Measurements from ENCODE around the gene CCDC148.

Gene CCDC148

GRCh38 chr2:158131919-158132566 lies 324.5 kb downstream of the CCDC148 start:
- no peak overlapping the region for H3K4me3 ChIP-seq (ENCODE audit: low read length)
- no peaks in the 10 kb centered on the region for H3F3A ChIP-seq (ENCODE audit: control insufficient read depth, insufficient read depth)
- no peak overlapping the region for H3K27ac ChIP-seq (ENCODE audit: low read depth, low read length)
- no peak for TF ChIP-seq EZH2phosphoT487 (IDR thresholded peaks at IDR 0.05; ENCODE audit: borderline replicate concordance, low read length)
- TF ChIP-seq CTCF (IDR thresholded peaks at IDR 0.05; ENCODE audit: low read depth, low read length, poor library complexity, severe bottlenecking) = no peak
- H3K36me3 ChIP-seq (ENCODE audit: control insufficient read depth, low read length) = no peaks in the 10 kb centered on the region
- no peaks in the 10 kb centered on the region for H3K4me1 ChIP-seq (ENCODE audit: control insufficient read depth, low read length)
- H4K20me1 ChIP-seq (ENCODE audit: control insufficient read depth, insufficient read depth, low read depth, low read length) = no peaks in the 10 kb centered on the region
- H3K9me2 ChIP-seq (replicated peaks; ENCODE audit: control insufficient read depth, low read length) = no peaks in the 10 kb centered on the region
- H3K9me3 ChIP-seq (ENCODE audit: control insufficient read depth, insufficient read depth, low read length) = no peaks in the 10 kb centered on the region
- H3K4me2 ChIP-seq (ENCODE audit: low read length) = no peak overlapping the region
- no peaks in the 10 kb centered on the region for H3K27me3 ChIP-seq (ENCODE audit: control insufficient read depth, low read length)
- no peaks in the 10 kb centered on the region for H3K79me2 ChIP-seq (ENCODE audit: control insufficient read depth, low read length)

GRCh38 chr2:158131483-158131912 lies 325.1 kb downstream of the CCDC148 start:
- Histone ChIP-seq H3K9me2 (replicated peaks; ENCODE audit: control insufficient read depth, low read length) (no peaks in the 10 kb centered on the region), H3K9me3 (ENCODE audit: control insufficient read depth, insufficient read depth, low read length) (no peaks in the 10 kb centered on the region), H3K27ac (ENCODE audit: low read depth, low read length) (no peak overlapping the region), H3K4me3 (ENCODE audit: low read length) (no peak overlapping the region), H3K4me1 (ENCODE audit: control insufficient read depth, low read length) (no peaks in the 10 kb centered on the region), H3K79me2 (ENCODE audit: control insufficient read depth, low read length) (no peaks in the 10 kb centered on the region), H3F3A (ENCODE audit: control insufficient read depth, insufficient read depth) (no peaks in the 10 kb centered on the region), H3K36me3 (ENCODE audit: control insufficient read depth, low read length) (no peaks in the 10 kb centered on the region), H4K20me1 (ENCODE audit: control insufficient read depth, insufficient read depth, low read depth, low read length) (no peaks in the 10 kb centered on the region), H3K4me2 (ENCODE audit: low read length) (no peak overlapping the region), H3K27me3 (ENCODE audit: control insufficient read depth, low read length) (no peaks in the 10 kb centered on the region)
- no peak for TF ChIP-seq EZH2phosphoT487 (IDR thresholded peaks at IDR 0.05; ENCODE audit: borderline replicate concordance, low read length)
- no peak for TF ChIP-seq CTCF (IDR thresholded peaks at IDR 0.05; ENCODE audit: low read depth, low read length, poor library complexity, severe bottlenecking)

GRCh38 chr2:158130832-158131473 lies 325.6 kb downstream of the CCDC148 start:
- no peaks in the 10 kb centered on the region for H3K36me3 ChIP-seq (ENCODE audit: control insufficient read depth, low read length)
- H3K4me2 ChIP-seq (ENCODE audit: low read length) = no peak overlapping the region
- no peaks in the 10 kb centered on the region for H3K4me1 ChIP-seq (ENCODE audit: control insufficient read depth, low read length)
- H3K27me3 ChIP-seq (ENCODE audit: control insufficient read depth, low read length) = no peaks in the 10 kb centered on the region
- H3K9me3 ChIP-seq (ENCODE audit: control insufficient read depth, insufficient read depth, low read length) = no peaks in the 10 kb centered on the region
- H3K9me2 ChIP-seq (replicated peaks; ENCODE audit: control insufficient read depth, low read length) = no peaks in the 10 kb centered on the region
- TF ChIP-seq CTCF (IDR thresholded peaks at IDR 0.05; ENCODE audit: low read depth, low read length, poor library complexity, severe bottlenecking) (no peak), EZH2phosphoT487 (IDR thresholded peaks at IDR 0.05; ENCODE audit: borderline replicate concordance, low read length) (no peak)
- H3K27ac ChIP-seq (ENCODE audit: low read depth, low read length) = no peak overlapping the region
- H3F3A ChIP-seq (ENCODE audit: control insufficient read depth, insufficient read depth) = no peaks in the 10 kb centered on the region
- H4K20me1 ChIP-seq (ENCODE audit: control insufficient read depth, insufficient read depth, low read depth, low read length) = no peaks in the 10 kb centered on the region
- H3K4me3 ChIP-seq (ENCODE audit: low read length) = no peak overlapping the region
- H3K79me2 ChIP-seq (ENCODE audit: control insufficient read depth, low read length) = no peaks in the 10 kb centered on the region
